Activated CD4-positive, alpha-beta T cell treated with anti-CD3 and anti-CD28 coated beads for 36 hours (primary cell): Measurements from ENCODE around the gene SAMM50. TPM values are rescaled to one million over a fixed set of nuclear protein-coding genes. Genes with fewer than 3 reads are reported as not detected.

ENCODE experiments used
- ATAC-seq: fragments of 200-7000 bp; cut with Tn5 transposase; one replicate; pipeline ENCODE4 v1.10.0; 2021; ENCODE audit warnings: mild to moderate bottlenecking, moderate library complexity
- CTCF ChIA-PET: fragments of 350-600 bp; sonication (Branson Sonifier 250); formaldehyde crosslinking; loops from one replicate; lab custom pipeline; 2021; ENCODE audit warnings: antibody characterized with exemption; lab: Charles Lee
- POLR2A ChIA-PET: fragments of 350-600 bp; sonication (Branson Sonifier 250); formaldehyde crosslinking; loops from one replicate; lab custom pipeline; 2021; ENCODE audit warnings: antibody characterized with exemption, inconsistent platforms; lab: Charles Lee
- DNase-seq: peaks from one replicate; pipeline ENCODE4 v3.0.0-alpha.2; 2020
- H3K27ac Mint-ChIP-seq: one replicate; pipeline ENCODE4 v1.8.0; 2021; ENCODE audit warnings: mixed read lengths
- H3K27me3 Mint-ChIP-seq: one replicate; pipeline ENCODE4 v1.8.0; 2021; ENCODE audit warnings: mixed read lengths
- H3K36me3 Mint-ChIP-seq: one replicate; pipeline ENCODE4 v1.8.0; 2021; ENCODE audit warnings: low read depth, mixed read lengths
- H3K4me1 Mint-ChIP-seq: one replicate; pipeline ENCODE4 v1.8.0; 2021; ENCODE audit warnings: mixed read lengths
- H3K4me3 Mint-ChIP-seq: one replicate; pipeline ENCODE4 v1.8.0; 2021; ENCODE audit warnings: mild to moderate bottlenecking, moderate library complexity, mixed read lengths
- H3K9me3 Mint-ChIP-seq: one replicate; pipeline ENCODE4 v1.8.0; 2021; ENCODE audit warnings: low read depth, mixed read lengths
- intact Hi-C, 2 experiments: fragments of 100-400 bp; cut with DNase I in 1 of 2; cut with micrococcal nuclease in 1 of 2; formaldehyde crosslinking; loops; one replicate each; pipeline versions ENCODE4 v1.14.2 to v1.15.1; 2022 to 2024; cut with DNase I, micrococcal nuclease
- total RNA-seq, 2 experiments: library from RNA; stranded (reverse); gene quantifications; one replicate each; pipeline ENCODE4 v1.2.3, GENCODE V29; 2021

The SAMM50 gene
- 10 to 100 TPM; 35.2 to 43.8 TPM for total RNA-seq

DNA sequence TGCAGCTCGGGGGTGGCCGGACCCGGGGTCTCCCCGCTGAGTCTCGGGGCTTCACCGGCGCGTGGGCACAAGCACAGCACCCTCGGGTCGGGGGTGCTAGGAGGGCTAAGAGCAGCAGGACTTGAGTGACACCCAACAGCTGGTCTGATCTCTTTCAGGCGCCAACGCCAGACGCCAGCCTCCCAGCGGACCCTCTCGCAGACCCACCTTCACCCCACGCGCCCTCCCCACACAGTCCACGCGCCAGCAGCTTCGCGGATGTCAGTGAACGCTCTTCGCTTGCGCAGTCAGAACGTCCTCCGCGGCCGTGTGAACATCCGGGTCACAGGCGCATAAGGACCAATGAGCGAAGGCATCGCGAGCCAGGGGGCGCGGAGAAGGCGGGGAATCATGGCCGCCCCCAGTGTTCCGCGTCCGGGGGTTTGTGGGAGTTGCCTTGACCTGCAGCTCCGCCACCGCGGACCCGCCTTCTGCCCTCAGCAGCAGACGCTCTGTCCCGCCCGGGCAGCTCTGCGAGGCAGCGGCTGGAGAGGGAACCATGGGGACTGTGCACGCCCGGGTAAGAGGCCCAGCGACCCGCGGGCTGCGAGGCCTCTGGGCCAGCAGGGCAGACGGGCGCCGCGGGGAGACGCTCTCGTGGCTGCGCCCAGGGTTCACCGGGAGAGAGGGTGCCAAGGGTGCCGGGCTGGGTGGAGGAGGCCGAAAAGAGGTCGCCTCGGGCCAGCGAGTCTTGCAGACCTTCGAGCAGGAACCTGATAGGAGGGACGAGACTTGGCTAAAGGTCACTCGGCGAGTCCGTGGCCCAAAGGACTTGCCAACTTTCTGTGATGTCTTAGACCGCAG is at the start of gene SAMM50:
Gene SAMM50, plus strand, starts transcription at position 403 of the 843 bp plus-strand sequence. Its CDS starts 136 bp downstream, at position 539.
- DNase-seq, result peak; percentile 95
- CTCF ChIA-PET, result interaction anchor here (0.7 to 2.1 kb wide), 3 partner anchors 9 to 72 kb away, joined by 3 to 10 read pairs (median 3); no protein-coding TSS in a partner anchor
- intact Hi-C loops, result loop anchor here (1.0 to 5.0 kb wide), 8 partner anchors 32 to 747 kb away; partner anchors contain the start of genes EFCAB6 (in 1 of the 2), PARVB (in 1 of the 2), PNPLA3 (in 1 of the 2) and PRR5 (in 1 of the 2)
- Mint-ChIP-seq H3K36me3 (peaks cover 3% of the 10 kb centered on the region), H3K27me3 (no peaks in the 10 kb centered on the region), H3K27ac (peak within 1 kb of the TSS; percentile 96), H3K9me3 (no peaks in the 10 kb centered on the region), H3K4me1 (peaks cover 25% of the 10 kb centered on the region), H3K4me3 (peak within 1 kb of the TSS; percentile 99)
- peak; percentile 97 for ATAC-seq
- POLR2A ChIA-PET, result no interaction called here

- CTCF ChIA-PET, result interaction anchor here (1.3 kb wide), 1 partner anchor 23 kb away, joined by 4 read pairs; no protein-coding TSS in a partner anchor
- peaks cover 2% of the 10 kb centered on the region for H3K27me3 Mint-ChIP-seq
- ATAC-seq (no peak), DNase-seq (no peak)
- H3K27ac Mint-ChIP-seq, result no peak overlapping the region
- intact Hi-C loops, result no loop called here
- no peak overlapping the region for H3K4me3 Mint-ChIP-seq
- POLR2A ChIA-PET, result no interaction called here
- H3K36me3 Mint-ChIP-seq, result no peaks in the 10 kb centered on the region
- no peaks in the 10 kb centered on the region for H3K9me3 Mint-ChIP-seq
- H3K4me1 Mint-ChIP-seq, result no peaks in the 10 kb centered on the region
Measured at GRCh38 chr22:43905681-43906080, 49.6 kb upstream of the SAMM50 start.

DNA sequence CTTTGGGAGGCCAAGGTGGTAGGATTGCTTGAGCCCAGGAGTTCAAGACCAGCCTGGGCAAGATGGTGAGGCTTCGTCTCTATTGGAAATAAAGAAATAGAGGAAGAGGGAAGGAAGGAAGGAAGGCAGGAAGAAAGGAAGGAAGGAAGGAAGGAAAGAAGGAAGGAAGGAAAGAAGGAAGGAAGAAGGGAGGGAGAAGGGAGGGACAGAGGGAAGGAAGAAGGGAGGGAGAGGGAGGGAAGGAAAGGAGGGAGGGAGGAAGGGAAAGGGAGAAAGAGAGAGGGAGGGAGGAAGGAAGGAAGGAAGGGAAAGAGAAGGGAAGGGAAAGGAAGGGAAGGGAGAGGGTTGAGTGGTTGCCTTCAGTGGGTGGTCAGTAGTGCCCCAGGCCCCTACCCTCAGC is 45.5 kb upstream of the SAMM50 start:
- DNase-seq (no peak), ATAC-seq (no peak)
- Mint-ChIP-seq H3K4me1 (no peaks in the 10 kb centered on the region), H3K4me3 (no peak overlapping the region), H3K36me3 (no peaks in the 10 kb centered on the region), H3K27ac (no peak overlapping the region), H3K27me3 (no peaks in the 10 kb centered on the region), H3K9me3 (no peaks in the 10 kb centered on the region)
- CTCF ChIA-PET, result no interaction called here
- intact Hi-C loops, result no loop called here
- POLR2A ChIA-PET, result no interaction called here

GRCh38 chr22:43910178-43910695 is 45.0 kb upstream of the SAMM50 start:
- no peak overlapping the region for H3K4me3 Mint-ChIP-seq
- no peaks in the 10 kb centered on the region for H3K9me3 Mint-ChIP-seq
- intact Hi-C loops, result no loop called here
- ATAC-seq (no peak), DNase-seq (no peak)
- POLR2A ChIA-PET, result no interaction called here
- no peaks in the 10 kb centered on the region for H3K4me1 Mint-ChIP-seq
- H3K27me3 Mint-ChIP-seq, result no peaks in the 10 kb centered on the region
- no peaks in the 10 kb centered on the region for H3K36me3 Mint-ChIP-seq
- no peak overlapping the region for H3K27ac Mint-ChIP-seq
- CTCF ChIA-PET, result no interaction called here

DNA sequence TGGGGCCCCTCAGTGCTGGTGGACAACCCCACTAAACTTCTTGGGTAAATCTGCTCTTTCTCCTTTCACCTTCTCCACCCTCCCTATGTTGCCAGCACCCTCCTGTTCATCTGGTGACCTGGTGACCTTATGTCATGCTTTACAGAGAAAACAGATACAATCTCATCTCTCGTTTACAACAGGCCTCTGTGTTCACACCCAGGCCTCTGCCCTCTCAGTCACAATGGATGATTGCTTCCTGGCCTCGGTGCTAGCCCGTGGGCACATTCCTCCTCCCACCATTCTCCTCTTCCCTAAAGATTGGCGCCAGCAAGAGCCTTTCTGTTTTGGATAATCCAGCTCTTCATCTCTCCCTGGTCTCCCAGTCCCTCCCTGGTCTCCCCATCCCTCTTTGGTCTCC is 43.9 kb upstream of the SAMM50 start:
- POLR2A ChIA-PET, result no interaction called here
- Mint-ChIP-seq H3K27me3 (no peaks in the 10 kb centered on the region), H3K4me1 (no peaks in the 10 kb centered on the region), H3K27ac (no peak overlapping the region), H3K9me3 (no peaks in the 10 kb centered on the region), H3K36me3 (no peaks in the 10 kb centered on the region), H3K4me3 (no peak overlapping the region)
- DNase-seq (no peak), ATAC-seq (no peak)
- intact Hi-C loops, result no loop called here
- CTCF ChIA-PET, result no interaction called here

DNA sequence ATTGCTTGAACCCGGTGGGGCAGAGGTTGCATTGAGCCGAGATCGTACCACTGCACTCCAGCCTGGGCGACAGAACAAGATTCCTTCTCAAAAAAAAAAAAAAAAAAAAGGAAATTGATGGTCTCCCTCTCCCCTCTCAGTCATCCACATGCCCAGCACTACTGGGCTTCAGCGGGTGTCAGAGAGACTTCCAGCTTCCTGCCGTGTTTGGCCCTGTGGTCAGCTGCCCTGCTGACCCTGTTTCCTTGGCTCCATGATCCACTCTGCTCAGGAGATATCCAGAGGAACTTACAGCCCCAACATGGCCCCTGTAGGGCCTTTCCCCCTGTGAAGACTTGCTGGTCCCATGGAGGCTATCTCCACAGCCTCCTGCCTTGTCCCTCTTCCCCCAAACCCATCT is 37.7 kb upstream of the SAMM50 start:
- peaks cover 11% of the 10 kb centered on the region for H3K27me3 Mint-ChIP-seq
- no peaks in the 10 kb centered on the region for H3K4me1 Mint-ChIP-seq
- no peak overlapping the region for H3K4me3 Mint-ChIP-seq
- H3K9me3 Mint-ChIP-seq, result no peaks in the 10 kb centered on the region
- CTCF ChIA-PET, result interaction anchor here (1.1 kb wide), 1 partner anchor 49 kb away, joined by 3 read pairs; no protein-coding TSS in a partner anchor
- intact Hi-C loops, result no loop called here
- POLR2A ChIA-PET, result no interaction called here
- DNase-seq (no peak), ATAC-seq (no peak)
- H3K27ac Mint-ChIP-seq, result no peak overlapping the region
- no peaks in the 10 kb centered on the region for H3K36me3 Mint-ChIP-seq

DNA sequence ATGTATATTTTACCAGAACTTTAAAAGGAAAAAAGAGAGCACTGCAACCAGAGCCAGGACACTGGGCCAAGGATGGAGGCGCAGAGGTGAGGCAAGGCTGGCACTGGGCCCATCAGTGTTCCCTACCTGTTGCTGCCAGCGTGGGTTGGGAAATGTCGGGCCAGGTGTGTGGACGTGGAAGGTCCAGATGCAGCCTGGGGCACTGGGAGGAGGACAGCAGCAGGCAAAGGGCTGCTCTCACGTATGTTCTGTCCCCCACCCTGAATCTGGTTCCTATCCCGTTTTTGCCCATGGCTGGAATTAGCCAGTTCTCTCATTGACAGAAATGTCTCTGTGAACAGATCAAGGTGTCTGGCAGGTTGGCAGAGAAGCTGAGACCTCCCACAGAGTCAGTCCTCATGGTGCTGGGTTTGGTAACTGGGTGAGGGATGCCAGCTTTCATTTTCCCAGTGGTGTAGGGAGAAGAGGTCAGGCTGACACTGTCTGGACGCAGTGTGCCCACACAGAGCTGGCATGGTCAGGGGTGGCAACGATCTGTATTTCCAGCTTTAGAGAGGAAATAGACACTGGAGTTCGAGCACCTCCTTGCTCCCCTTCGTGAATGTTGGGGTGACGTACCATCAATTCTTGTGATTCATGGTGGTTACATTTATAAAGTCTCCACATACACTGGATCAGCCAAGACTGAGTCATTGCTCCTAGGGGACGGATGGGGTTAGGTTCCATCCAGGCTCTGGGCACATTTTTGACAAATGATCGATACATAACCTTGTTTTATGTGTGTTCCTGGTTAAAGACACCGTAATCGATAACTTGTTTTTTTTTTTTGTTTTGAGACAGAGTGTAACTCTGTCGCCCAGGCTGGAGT is 35.9 kb upstream of the SAMM50 start:
- no peak overlapping the region for H3K4me3 Mint-ChIP-seq
- no peak overlapping the region for H3K27ac Mint-ChIP-seq
- no peaks in the 10 kb centered on the region for H3K9me3 Mint-ChIP-seq
- H3K4me1 Mint-ChIP-seq, result peaks cover 4% of the 10 kb centered on the region
- no peak for ATAC-seq
- ChIA-PET CTCF (interaction anchor here (0.6 to 0.7 kb wide), 2 partner anchors 20 to 34 kb away, joined by 3 to 5 read pairs; no protein-coding TSS in a partner anchor), POLR2A (no interaction called here)
- H3K36me3 Mint-ChIP-seq, result no peaks in the 10 kb centered on the region
- intact Hi-C loops, result no loop called here
- H3K27me3 Mint-ChIP-seq, result peaks cover 14% of the 10 kb centered on the region
- DNase-seq, result no peak

DNA sequence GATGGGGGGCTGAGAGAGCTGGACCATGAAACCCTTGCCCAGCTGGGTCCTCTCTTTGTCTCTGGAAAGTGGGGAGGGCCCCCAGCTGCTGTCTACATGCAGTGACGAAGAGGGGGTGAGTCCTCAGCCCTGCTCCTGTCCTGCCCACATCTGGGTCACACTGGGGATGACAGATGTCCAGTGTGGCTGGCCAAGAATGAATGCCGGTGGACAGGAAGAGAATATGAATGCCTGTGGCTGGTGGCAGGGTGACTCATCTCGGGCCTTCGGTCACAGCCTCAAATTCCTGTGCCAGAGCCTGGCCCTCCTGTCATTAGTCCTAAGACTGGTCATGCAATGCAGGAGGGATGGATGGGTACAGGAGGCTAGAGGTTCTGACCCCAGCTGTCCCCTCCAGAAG is 33.9 kb upstream of the SAMM50 start:
- no peaks in the 10 kb centered on the region for H3K36me3 Mint-ChIP-seq
- ATAC-seq (no peak), DNase-seq (no peak)
- H3K4me3 Mint-ChIP-seq, result no peak overlapping the region
- H3K27ac Mint-ChIP-seq, result no peak overlapping the region
- peaks cover 20% of the 10 kb centered on the region for H3K27me3 Mint-ChIP-seq
- H3K4me1 Mint-ChIP-seq, result peaks cover 4% of the 10 kb centered on the region
- ChIA-PET CTCF (no interaction called here), POLR2A (no interaction called here)
- intact Hi-C loops, result no loop called here
- no peaks in the 10 kb centered on the region for H3K9me3 Mint-ChIP-seq

- peaks cover 20% of the 10 kb centered on the region for H3K27me3 Mint-ChIP-seq
- ChIA-PET POLR2A (no interaction called here), CTCF (interaction anchor here (1.0 kb wide), 1 partner anchor 39 kb away, joined by 4 read pairs; no protein-coding TSS in a partner anchor)
- H3K4me3 Mint-ChIP-seq, result no peak overlapping the region
- H3K4me1 Mint-ChIP-seq, result peaks cover 4% of the 10 kb centered on the region
- H3K36me3 Mint-ChIP-seq, result no peaks in the 10 kb centered on the region
- intact Hi-C loops, result no loop called here
- no peak for ATAC-seq
- DNase-seq, result no peak
- H3K9me3 Mint-ChIP-seq, result no peaks in the 10 kb centered on the region
- H3K27ac Mint-ChIP-seq, result no peak overlapping the region
Measured at GRCh38 chr22:43922123-43922522, 33.1 kb upstream of the SAMM50 start.

GRCh38 chr22:43923191-43923590 is 32.1 kb upstream of the SAMM50 start:
- peak overlapping the region; percentile 51 for H3K27ac Mint-ChIP-seq
- H3K4me1 Mint-ChIP-seq, result peaks cover 4% of the 10 kb centered on the region
- POLR2A ChIA-PET, result no interaction called here
- H3K4me3 Mint-ChIP-seq, result peak overlapping the region; percentile 59
- intact Hi-C loops, result loop anchor here in 1 of 2 experiments (1.0 kb wide), 2 partner anchors 32 to 111 kb away; partner anchors contain the start of genes EFCAB6 and SAMM50
- peak; percentile 17 for DNase-seq
- no peaks in the 10 kb centered on the region for H3K9me3 Mint-ChIP-seq
- peak; percentile 47 for ATAC-seq
- H3K36me3 Mint-ChIP-seq, result no peaks in the 10 kb centered on the region
- CTCF ChIA-PET, result interaction anchor here (0.7 kb wide), 1 partner anchor 38 kb away, joined by 3 read pairs; no protein-coding TSS in a partner anchor
- peaks cover 18% of the 10 kb centered on the region for H3K27me3 Mint-ChIP-seq
